Stimulated activated CD4-positive, alpha-beta T cell treated with anti-CD3 and anti-CD28 coated beads, Interleukin-2, amount 100 ng/mL, for 4 hours (primary cell): ENCODE data around the gene SAT1.
"Not testable (repeated sequence)": the region's sequence is repeated elsewhere in the genome, so short reads cannot be mapped to it uniquely, and the experiment has no call there.

Experiments
- DNase-seq: peaks from one replicate; pipeline ENCODE4 v3.0.0-alpha.2; 2020; ENCODE audit warnings: low read depth

The SAT1 gene

GRCh38 chrX:23782863-23783588 is at the start of gene SAT1:
SAT1 (plus strand) TSS chrX:23783173; CDS start chrX:23783352, 179 bp downstream.
- DNase-seq: peak; percentile 88

GRCh38 chrX:23736030-23736429 is 46.9 kb upstream of the SAT1 start:
- DNase-seq: no peak

DNA sequence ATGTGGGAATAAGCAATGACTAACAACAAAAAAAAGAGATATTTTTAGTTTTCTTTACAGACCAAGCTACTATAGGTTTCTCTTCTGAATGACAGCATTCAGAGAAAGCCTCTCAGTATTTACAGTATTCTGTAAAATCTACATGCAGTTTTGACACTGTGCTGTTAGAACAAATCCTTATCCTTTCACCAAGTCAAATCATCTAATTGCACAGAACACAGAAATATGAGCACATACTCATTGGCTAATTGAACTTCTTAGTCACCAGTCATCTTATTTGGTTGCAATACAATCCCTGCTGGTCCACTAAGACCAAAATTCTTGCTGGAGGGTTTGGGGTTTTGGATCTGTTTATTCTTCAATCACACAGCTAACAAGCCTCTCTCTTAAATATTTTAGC is 45.6 kb upstream of the SAT1 start:
- DNase-seq: no peak

- no peak for DNase-seq
Measured at GRCh38 chrX:23742174-23742696, 40.7 kb upstream of the SAT1 start.

DNA sequence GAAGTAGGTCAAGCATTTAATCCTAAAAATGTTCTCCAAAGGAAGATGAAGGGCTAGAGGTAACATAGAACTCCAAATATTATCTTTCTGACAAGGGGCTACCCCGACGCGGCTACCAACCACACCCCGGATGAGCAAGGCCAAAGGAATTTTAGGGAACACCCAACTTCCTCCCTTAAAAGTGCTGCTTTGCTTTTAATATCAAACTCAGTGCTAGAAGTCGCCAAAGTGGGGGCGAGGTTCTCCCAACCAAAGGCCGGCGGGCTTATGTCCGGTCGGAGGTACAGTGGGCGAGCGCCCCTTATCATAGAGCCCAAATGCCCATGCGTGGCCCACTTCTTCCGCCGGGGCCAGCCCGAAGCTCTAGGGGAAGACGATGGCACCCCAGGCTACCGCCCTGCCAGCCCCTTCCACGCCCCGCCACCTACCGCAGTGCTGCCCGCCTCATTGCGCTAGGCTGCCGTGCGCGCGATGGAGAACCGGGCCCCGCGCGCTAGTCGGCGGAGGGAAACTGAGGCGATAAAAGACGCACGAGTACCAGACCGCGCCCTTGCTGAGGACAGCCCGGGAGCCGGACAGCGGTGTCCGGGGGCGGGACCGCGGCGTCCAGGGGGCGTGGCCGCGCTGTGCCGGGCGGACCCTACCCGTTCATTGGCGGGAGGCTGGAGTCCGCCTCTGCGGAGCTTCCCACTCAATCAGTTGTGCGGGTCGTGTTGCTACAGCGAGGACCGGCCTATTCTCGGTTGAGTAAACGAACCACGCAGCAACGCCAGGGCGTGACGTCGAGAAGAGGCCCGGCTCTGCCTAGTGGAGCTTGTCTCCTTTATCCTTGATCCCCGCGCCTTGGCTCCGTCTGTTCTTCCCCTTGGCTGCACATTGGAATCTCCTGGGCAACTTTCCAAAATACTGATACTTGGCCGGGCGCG is 40.0 kb upstream of the SAT1 start, which contains the start of gene ACOT9:
Gene ACOT9, minus strand, starts transcription at position 580 of the 926 bp plus-strand sequence. Its CDS starts 132 bp downstream, at position 448.
- DNase-seq: peak; percentile 16

DNA sequence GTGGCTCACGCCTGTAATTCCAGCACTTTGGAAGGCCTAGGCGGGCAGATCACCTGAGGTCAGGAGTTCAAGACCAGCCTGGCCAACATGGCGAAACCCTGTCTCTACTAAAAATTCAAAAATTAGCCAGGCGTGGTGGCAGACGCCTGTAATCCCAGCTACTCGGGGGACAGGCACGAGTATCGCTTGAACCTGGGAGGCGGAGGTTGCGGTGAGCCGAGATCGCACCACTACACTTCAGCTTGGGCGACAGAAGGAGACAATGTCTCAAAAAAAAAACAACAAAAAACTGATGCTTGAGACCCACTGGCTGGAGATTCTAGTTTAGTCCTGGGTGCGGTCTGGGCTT is 39.4 kb upstream of the SAT1 start:
- not testable (repeated sequence) for DNase-seq

GRCh38 chrX:23745786-23746185 is 37.2 kb upstream of the SAT1 start:
- no peak for DNase-seq

DNA sequence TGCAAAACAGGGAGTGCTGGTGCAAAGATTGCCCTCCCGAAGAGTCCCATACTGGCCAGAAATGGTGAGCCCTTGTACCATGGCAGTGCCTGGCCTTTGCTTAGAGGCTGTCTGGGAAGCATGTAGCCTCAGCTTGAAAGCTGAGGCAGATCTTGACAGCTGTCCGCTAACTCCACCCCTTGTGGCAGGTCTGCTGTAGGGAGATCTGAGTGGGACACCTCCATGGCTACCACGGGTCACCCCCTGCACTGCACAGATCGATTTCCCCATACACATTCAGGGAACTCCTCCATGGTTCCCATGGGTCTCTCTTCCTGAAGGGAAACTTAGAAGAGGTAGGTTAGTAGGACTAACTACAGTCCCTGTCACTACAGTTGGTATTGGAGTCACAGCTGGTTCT is 33.8 kb upstream of the SAT1 start:
- DNase-seq: no peak

GRCh38 chrX:23749576-23749975 is 33.4 kb upstream of the SAT1 start:
- no peak for DNase-seq

DNA sequence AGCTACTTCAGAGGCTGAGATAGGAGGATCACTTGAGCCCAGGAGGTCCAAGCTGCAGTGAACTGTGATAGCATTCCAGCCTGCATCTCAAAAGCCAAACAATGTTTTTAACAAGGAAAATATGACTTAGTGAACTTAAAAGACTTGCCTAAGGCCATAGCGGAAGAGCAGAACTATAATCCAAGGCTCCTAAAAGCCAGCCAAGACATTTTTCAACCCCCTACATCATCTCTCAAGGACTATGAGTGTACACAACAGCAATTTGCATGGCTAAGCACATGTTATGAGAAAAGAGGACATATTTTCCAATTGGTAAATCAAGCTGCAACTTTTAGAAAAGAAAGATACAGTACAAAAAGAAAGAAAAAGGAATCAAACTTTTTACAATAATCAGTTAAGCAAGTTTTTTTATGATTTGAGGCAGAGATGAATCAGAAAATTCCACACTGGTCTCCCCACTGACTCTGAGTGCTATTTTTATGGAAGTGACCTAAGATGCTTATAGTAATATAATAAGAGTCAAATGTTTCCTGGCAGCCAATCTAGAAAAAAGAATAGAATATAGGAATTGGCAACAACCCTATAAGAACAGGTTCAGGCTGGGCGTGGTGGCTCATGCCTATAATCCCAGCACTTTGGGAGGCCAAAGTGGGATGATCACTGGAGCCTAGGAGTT is 30.1 kb upstream of the SAT1 start:
- DNase-seq: no peak

DNA sequence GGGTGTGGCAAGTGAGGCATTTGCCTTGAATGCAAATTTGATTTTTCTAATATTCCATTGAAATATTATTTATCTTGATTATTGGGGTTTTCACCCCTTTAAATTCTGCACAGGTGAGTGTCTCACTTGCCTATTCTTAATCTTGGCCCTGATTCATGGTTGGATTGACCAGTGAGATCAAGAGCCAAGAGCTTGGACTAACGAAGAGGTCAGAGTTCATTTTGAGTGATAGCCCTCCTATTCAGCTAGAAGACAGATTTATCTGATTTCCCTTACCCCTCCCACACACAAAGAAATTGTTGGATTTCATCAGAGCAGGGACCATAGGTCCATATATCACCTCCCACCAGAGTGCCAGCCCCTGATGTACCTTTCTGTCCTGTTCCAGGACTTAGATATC is 28.3 kb upstream of the SAT1 start:
- DNase-seq: no peak

GRCh38 chrX:23756165-23756564 is 26.8 kb upstream of the SAT1 start:
- peak; percentile 53 for DNase-seq

DNA sequence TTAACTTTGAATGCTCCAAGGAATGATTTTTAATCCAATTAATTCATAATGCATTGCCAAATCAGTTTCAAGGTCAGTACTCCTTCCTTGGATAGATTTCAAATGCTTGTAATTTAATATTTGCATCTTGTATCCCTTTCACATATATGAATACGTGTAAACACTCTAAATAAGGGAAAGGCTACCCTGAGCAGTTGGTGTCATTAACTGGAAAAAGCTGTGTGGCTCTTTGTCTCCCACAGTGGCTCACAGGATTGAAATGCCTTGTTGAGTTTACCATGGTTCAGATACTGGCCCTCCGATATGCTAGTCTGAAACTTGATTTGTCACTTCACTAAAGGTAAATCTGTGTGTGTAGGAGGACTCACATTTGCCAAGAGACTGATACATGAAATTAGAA is 23.2 kb upstream of the SAT1 start:
- DNase-seq: no peak

DNA sequence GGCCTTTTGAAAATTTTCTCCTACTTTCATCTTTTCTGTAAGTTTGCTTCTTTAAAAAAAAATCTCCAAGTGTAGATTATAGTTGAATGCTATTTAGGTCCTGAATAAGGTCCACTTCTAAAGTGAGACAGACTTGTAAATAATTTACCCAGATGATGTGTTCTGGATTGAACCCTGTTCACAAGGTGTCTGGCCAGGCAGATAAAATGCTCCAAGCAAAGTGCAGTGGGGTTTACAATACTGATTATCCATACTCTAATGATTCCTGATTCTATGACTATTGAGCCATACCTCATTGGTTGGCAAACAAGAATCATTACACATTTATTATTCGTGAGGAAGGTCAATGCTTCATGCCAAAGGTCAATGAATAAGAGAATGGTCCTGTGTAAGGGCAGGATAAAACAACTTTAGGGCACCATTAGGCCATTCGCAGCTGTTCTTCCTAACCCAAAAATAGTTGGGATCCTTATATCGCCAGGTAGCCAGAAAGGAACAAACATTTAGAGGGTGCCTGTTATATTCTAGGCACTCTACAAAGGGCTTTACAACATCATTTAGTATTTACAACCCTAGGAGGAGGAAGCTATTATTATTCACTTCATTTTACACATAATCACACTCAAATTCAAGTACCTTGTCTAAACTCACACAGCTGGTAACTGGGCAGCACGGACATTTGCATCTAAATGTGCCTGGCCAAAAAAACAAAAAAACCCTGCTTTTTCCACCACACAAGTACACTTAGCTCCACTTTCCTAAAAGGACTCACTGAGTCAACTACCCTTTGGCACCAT is 18.6 kb upstream of the SAT1 start:
- DNase-seq: no peak

DNA sequence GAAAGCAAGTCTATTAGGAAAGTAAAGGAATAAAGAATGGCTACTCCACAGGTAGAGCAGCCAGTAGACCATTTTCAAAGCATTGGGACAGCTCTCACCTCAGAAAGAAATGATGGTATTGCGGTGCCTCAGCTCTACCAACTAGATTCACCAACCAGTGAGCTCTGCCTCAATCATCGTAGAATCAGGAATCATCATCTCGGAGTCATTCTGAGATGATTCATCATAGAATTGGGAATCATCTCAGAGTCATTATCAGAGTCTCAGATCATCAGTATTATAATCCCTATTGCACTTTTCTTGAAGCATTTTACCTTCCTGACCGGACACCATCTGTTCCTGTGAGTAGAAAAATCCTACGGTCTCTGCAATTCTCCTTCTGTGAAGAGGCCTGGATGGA is 17.5 kb upstream of the SAT1 start:
- no peak for DNase-seq

GRCh38 chrX:23765868-23766267 is 17.1 kb upstream of the SAT1 start:
- DNase-seq: no peak

DNA sequence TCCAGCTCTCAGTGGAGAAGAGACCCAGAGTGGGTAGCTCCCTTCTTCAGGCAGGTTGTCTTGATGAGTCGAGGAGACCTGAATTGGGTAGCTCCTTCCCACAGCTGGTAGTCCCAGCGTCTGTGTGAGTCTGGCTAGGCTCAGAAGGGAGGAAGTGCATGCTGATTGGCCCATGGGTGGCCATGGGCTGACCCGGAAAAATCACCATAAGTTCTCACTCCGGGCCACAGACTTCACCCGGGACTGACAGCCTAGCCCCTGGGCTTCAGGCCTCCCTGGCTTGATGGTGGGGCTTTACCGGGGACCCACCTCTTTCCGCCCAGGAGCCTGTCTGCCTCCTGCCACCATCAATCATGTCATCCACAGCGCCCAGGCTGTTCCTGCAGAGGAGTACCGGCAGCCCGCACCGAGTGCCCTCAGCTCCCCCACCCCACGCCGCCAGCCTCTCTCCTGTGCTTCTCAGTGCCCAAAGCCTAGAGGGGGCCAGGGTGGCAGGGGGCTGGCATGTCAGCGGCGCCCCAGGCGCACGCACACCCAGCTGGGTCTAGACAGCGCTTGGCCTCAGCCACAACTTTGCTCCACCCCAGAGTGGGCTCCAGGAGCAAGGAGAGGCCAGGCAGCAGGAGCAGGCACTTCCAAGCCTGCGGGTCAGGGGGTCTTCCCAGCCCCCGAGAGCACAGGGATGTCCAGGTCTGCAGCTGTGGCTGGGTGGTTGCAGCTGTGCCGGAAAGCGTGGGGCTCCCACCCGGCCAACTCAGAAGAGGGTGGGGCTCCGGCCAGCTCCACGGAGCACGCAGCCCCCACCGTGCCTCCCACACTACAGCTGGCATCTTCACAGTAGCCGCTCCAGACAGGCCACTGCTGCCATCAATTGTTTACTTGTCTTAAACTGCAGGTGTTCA is 16.1 kb upstream of the SAT1 start:
- DNase-seq: no peak

DNA sequence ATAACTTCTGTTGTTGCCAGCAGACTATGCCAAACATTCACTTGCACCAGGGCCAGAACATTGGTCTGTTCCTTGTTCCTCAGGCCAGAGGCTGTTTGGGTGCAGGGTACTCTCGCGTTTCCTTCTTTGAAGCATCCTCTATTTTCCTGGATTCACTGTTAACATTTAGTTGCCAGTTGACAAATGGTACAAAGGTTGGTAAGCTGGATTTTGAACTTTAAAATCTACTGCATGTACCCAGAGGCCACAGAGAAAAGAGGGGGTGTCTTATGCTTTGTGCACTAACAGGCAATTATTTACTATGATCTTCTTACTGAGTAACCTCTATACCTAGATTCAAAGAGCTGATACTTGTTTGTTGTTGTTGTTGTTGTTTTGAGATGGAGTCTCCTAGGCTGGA is 12.8 kb upstream of the SAT1 start:
- no peak for DNase-seq

- not testable (repeated sequence) for DNase-seq
Measured at GRCh38 chrX:23771086-23771485, 11.9 kb upstream of the SAT1 start.

DNA sequence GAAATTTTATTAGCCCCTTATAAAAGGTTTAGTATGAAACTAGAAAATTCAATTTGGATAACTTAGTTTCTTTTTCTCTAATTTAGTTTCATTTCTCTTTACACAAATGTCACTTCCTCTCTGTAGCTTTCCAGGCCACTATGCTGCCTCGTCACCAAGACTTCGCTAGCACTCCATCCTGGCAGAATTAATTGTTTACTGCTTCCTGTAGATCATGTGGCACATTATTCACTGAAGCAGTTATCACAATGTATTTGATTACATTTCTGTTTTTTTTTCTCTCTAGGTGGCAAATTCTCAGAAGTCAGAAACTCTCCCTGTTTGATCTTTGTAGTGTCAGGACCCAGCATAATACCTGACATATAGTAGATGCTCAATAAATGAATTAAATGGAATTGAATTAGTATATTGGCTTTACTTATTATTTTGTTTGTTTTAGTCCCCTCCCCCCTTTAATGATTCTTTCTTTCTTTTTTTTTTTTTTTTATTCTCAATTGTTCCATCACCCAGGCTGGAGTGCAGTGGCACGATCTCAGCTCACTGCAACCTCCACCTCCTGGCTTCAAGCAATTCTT is 9.3 kb upstream of the SAT1 start:
- DNase-seq: peak; percentile 43
